Tibial artery (tissue), 4 donors: ENCODE data around the gene DCP1A.

Experiments used
- DNase-seq, 2 donors: peaks; one replicate each; pipeline ENCODE4 v3.0.0-alpha.2; 2019
- H3K27ac ChIP-seq, 2 donors: fragments of 200-600 bp; sonication (generic) in 1 of 2; 1 replicate in 1 of 2; 2 replicates in 1 of 2; pipeline ENCODE4 v1.5.1; 2018 to 2019; ENCODE audit warnings: mild to moderate bottlenecking in 1 of 2
- H3K27me3 ChIP-seq, 2 donors: fragments of 200-600 bp; sonication (generic) in 1 of 2; one replicate each; pipeline versions ENCODE4 v1.5.1 to v1.6.0; 2016 to 2019
- H3K36me3 ChIP-seq, 3 donors: fragments of 200-600 bp; sonication (generic) in 2 of 3; one replicate each; pipeline ENCODE4 v1.5.1; 2016 to 2019; ENCODE audit warnings: mild to moderate bottlenecking in 2 of 3
- H3K4me1 ChIP-seq, 4 donors: fragments of 200-600 bp; sonication (generic) in 2 of 4; 1 replicate in 3 of 4; 2 replicates in 1 of 4; pipeline ENCODE4 v1.5.1; 2016 to 2019
- H3K4me3 ChIP-seq, 2 donors: fragments of 200-600 bp; sonication (generic) in 1 of 2; 1 replicate in 1 of 2; 2 replicates in 1 of 2; pipeline ENCODE4 v1.5.1; 2018 to 2019; ENCODE audit warnings: mild to moderate bottlenecking in 2 of 2
- H3K9me3 ChIP-seq, 3 donors: fragments of 200-600 bp; sonication (generic) in 1 of 3; one replicate each; pipeline ENCODE4 v1.5.1; 2016 to 2019
- CTCF ChIP-seq, 2 experiments: fragments of 200-600 bp in 1 of 2; fragments of 450-650 bp in 1 of 2; IDR thresholded peaks; one replicate each; pipeline ENCODE4 v1.5.1; 2017 to 2019; ENCODE audit warnings: antibody characterized with exemption in 2 of 2, mild to moderate bottlenecking in 1 of 2, moderate library complexity in 1 of 2
- intact Hi-C: fragments of 100-400 bp; cut with DNase I; formaldehyde crosslinking; loops from one replicate; pipeline ENCODE4 v1.15.0; 2023; ENCODE audit warnings: low total_unique reads

The DCP1A gene

GRCh38 chr3:53234841-53235232 is 112.5 kb downstream of the DCP1A start:
- Histone ChIP-seq H3K9me3 (no peaks in the 10 kb centered on the region), H3K27me3 (no peaks in the 10 kb centered on the region), H3K36me3 (peaks cover 80 to 100% (median 89%) of the 10 kb centered on the region in 3 donors), H3K4me1 (peaks cover 0 to 33% (median 20%) of the 10 kb centered on the region in 4 donors), H3K4me3 (no peak overlapping the region), H3K27ac (peak overlapping the region in 1 of 2 donors; percentile 75)
- no peak for TF ChIP-seq CTCF (IDR thresholded peaks at IDR 0.05)
- DNase-seq: no peak
- intact Hi-C loops: no loop called here

- H3K4me1 ChIP-seq: peaks cover 0 to 33% (median 20%) of the 10 kb centered on the region in 4 donors
- intact Hi-C loops: no loop called here
Observed at GRCh38 chr3:53234130-53234840, 113.1 kb downstream of the DCP1A start.

More at GRCh38 chr3:53234130-53234840, 113.1 kb downstream of the DCP1A start:
- Histone ChIP-seq H3K4me3 (no peak overlapping the region), H3K9me3 (no peaks in the 10 kb centered on the region), H3K27ac (no peak overlapping the region), H3K36me3 (peaks cover 80 to 100% (median 89%) of the 10 kb centered on the region in 3 donors), H3K27me3 (no peaks in the 10 kb centered on the region)
- TF ChIP-seq CTCF (IDR thresholded peaks at IDR 0.05): no peak
- no peak for DNase-seq
